Sigmoid colon (tissue), 4 donors: Measurements from ENCODE around the gene CTIF.

Experiments
- EP300 ChIP-seq, 4 donors: sonication (generic); formaldehyde crosslinking; IDR thresholded peaks; one replicate each; pipeline ENCODE4 v1.6.1; 2017; ENCODE audit warnings: antibody characterized with exemption in 4 of 4
- POLR2AphosphoS5 ChIP-seq, 4 donors: sonication (generic); formaldehyde crosslinking; IDR thresholded peaks; one replicate each; pipeline ENCODE4 v1.6.1; 2017; ENCODE audit warnings: antibody characterized with exemption in 4 of 4
- TF ChIP-seq, protein P1 (sequence below), 4 experiments: fragments of 450-650 bp in 3 of 4; fragments of 200-600 bp in 1 of 4; IDR thresholded peaks; one replicate each; pipeline ENCODE4 v1.5.1; 2016 to 2019; ENCODE audit warnings: antibody characterized with exemption in 4 of 4, mild to moderate bottlenecking in 3 of 4, moderate library complexity in 2 of 4

- TF ChIP-seq, protein P1, sequence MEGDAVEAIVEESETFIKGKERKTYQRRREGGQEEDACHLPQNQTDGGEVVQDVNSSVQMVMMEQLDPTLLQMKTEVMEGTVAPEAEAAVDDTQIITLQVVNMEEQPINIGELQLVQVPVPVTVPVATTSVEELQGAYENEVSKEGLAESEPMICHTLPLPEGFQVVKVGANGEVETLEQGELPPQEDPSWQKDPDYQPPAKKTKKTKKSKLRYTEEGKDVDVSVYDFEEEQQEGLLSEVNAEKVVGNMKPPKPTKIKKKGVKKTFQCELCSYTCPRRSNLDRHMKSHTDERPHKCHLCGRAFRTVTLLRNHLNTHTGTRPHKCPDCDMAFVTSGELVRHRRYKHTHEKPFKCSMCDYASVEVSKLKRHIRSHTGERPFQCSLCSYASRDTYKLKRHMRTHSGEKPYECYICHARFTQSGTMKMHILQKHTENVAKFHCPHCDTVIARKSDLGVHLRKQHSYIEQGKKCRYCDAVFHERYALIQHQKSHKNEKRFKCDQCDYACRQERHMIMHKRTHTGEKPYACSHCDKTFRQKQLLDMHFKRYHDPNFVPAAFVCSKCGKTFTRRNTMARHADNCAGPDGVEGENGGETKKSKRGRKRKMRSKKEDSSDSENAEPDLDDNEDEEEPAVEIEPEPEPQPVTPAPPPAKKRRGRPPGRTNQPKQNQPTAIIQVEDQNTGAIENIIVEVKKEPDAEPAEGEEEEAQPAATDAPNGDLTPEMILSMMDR (IDR thresholded peaks at IDR 0.05): no peak
- TF ChIP-seq POLR2AphosphoS5 (IDR thresholded peaks at IDR 0.05) (no peak), EP300 (IDR thresholded peaks at IDR 0.05) (no peak)
These were observed 18.9 kb downstream of the CTIF start for GRCh38 chr18:48557640-48558174.
